HG02759 (cell line): ENCODE measurements around the gene CLMN.

Experiments used
- ATAC-seq: cut with Tn5 transposase; IDR thresholded peaks from one replicate; pipeline ENCODE4 v1.9.1; 2021; ENCODE audit warnings: mild to moderate bottlenecking, moderate library complexity; ENCODE audit not compliant: unreplicated experiment

The CLMN gene

GRCh38 chr14:95321693-95322455, 2.2 kb upstream of the CLMN start:
- no peak for ATAC-seq

GRCh38 chr14:95320955-95321600, 1.4 kb upstream of the CLMN start:
- ATAC-seq = no peak

- no peak for ATAC-seq
Measured at GRCh38 chr14:95320078-95320895, 579 bp upstream of the CLMN start.

- no peak for ATAC-seq
Measured at GRCh38 chr14:95318399-95319311, 1.1 kb downstream of the CLMN start.

- no peak for ATAC-seq
Measured at GRCh38 chr14:95317817-95318343, 1.8 kb downstream of the CLMN start.

- ATAC-seq = no peak
Measured at GRCh38 chr14:95316821-95317220, 2.9 kb downstream of the CLMN start.

GRCh38 chr14:95315579-95315978, 4.1 kb downstream of the CLMN start:
- no peak for ATAC-seq

- ATAC-seq = no peak
Measured at GRCh38 chr14:95315156-95315555, 4.6 kb downstream of the CLMN start.

- peak; percentile 79 for ATAC-seq
Measured at GRCh38 chr14:95314609-95315008, 5.1 kb downstream of the CLMN start.

GRCh38 chr14:95313707-95314106, 6.0 kb downstream of the CLMN start:
- ATAC-seq = no peak

- no peak for ATAC-seq
Measured at GRCh38 chr14:95313190-95313589, 6.5 kb downstream of the CLMN start.

GRCh38 chr14:95312311-95312710, 7.4 kb downstream of the CLMN start:
- ATAC-seq = no peak

GRCh38 chr14:95311752-95312151, 8.0 kb downstream of the CLMN start:
- no peak for ATAC-seq

- no peak for ATAC-seq
Measured at GRCh38 chr14:95310635-95311380, 8.9 kb downstream of the CLMN start.

GRCh38 chr14:95309261-95310051, 10.3 kb downstream of the CLMN start:
- ATAC-seq = no peak

- ATAC-seq = no peak
Measured at GRCh38 chr14:95308073-95308472, 11.6 kb downstream of the CLMN start.

GRCh38 chr14:95307402-95308041, 12.2 kb downstream of the CLMN start:
- no peak for ATAC-seq

- no peak for ATAC-seq
Measured at GRCh38 chr14:95305940-95306339, 13.8 kb downstream of the CLMN start.
